OCI-M1 (cell line): ENCODE data around the gene OR4C13.
"Not testable (repeated sequence)": the region's sequence is repeated elsewhere in the genome, so short reads cannot be mapped to it uniquely, and the experiment has no call there.

ENCODE experiments used
- DNase-seq: peaks from one replicate; lab custom pipeline; 2025; lab: John Stamatoyannopoulos, UW

Gene OR4C13

DNA sequence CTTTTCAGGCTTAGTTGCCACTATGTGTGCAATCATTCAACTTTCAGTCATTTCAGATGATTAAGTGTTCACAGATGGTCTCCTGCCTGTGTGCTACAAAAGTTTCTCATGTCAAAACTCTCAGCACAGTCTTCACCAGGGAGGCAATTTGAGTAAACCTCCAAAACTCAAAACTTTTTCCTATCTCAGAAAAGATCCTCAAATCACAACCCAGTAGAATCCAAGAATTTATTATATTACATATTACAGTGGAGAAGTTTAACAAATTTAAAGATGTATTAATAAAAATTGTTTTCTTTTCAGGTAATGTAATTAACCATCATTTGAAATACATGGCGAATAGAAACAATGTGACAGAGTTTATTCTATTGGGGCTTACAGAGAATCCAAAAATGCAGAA lies at the start of gene OR4C13:
OR4C13 (plus strand) TSS at position 301 of the 400 bp plus-strand sequence; CDS start at position 333, 32 bp downstream.
- no peak for DNase-seq

DNA sequence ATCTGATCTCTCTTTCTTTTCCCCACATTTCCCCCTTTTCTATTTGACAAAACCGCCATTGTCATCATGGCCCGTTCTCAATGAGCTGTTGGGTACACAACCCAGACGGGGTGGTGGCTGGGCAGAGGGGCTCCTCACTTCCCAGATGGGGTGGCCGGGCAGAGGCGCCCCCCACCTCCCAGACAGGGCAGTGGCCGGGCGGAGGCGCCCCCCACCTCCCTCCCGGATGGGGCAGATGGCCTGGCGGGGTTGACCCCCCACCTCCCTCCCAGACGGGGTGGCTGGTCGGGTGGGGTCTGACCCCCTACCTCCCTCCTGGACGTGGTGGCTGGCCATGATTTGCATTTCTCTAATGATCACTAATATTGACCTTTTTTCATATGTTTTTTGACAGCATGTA lies 40.7 kb upstream of the OR4C13 start:
- not testable (repeated sequence) for DNase-seq

DNA sequence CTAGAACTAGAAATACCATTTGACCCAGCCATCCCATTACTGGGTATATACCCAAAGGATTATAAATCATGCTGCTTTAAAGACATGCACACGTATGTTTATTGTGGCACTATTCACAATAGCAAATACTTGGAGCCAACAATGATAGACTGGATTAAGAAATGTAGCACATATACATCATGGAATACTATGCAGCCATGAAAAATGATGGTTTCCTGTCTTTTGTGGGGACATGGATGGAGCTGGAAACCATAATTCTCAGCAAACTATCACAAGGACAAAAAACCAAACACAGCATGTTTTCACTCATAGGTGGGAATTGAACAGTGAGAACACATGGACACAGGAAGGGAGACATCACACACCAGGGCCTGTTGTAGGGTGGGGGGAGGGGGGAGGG lies 3.5 kb upstream of the OR4C13 start:
- DNase-seq, result not testable (repeated sequence)

DNA sequence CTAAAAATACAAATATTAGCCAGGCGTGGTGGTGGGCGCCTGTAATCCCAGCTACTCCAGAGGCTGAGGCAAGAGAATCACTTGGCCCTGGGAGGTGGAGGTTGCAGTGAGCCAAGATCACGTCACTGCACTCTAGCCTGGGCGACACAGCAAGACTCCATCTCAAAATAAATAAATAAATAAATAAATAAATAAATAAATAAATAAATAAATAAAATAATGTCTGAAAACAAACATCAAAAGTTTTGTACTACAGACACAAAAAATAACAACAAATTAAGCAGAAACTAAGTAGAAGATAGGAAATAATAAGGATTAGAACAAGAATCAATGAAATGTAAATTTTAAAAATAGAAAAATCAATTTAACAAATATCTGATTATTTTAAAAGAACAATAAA lies 21.2 kb downstream of the OR4C13 start:
- not testable (repeated sequence) for DNase-seq

DNA sequence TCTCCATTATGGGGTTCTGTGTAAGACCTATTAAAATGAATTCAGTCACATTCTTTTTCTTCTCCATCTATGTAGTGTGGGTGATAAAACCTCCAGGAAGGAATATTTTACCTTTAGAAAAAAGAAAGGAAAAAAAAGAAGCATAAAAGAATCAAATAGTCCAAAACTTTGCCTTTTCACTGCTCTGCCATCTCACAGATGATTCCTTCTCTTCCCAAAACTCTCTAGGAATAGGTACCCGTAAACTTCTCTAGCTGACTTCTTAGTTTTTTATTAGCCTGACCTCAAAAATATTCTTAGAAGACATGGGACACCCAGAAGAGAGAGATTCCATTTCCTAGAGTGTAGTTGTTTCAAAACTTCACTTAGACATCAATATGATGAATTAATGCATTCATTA lies 30.2 kb downstream of the OR4C13 start, which contains the start of gene OR4C12:
OR4C12 (minus strand) TSS at position 101 of the 400 bp plus-strand sequence; CDS start at position 67, 34 bp downstream.
- not testable (repeated sequence) for DNase-seq

DNA sequence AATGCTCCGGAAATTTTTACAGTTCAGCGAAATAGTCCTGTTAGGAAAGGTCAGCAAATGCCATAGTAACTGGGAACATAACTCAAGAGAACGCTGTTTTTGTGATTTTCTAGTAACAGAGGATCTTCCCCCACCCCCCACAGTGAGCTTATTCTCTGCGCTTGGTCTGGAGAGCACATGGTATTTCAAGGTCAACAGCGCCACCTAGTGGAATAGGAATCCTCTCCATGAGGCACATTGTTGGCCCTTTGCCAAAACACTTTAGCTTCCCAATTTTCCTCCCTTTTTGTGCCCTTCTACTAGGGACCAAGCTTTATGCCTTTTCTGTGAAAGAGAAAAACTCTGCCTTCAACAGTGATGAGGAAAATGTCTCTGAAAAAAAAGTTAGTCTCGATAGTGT lies 43.4 kb downstream of the OR4C13 start:
- DNase-seq, result peak; percentile 80
